Heart left ventricle (tissue), 13 donors: Measurements from ENCODE around the gene MTHFR.

ENCODE experiments used
- CTCF ChIP-seq, 12 donors: fragments of 200-600 bp; sonication (generic) in 4 of 12; IDR thresholded peaks; one replicate each; pipeline versions ENCODE4 v1.5.0 to v1.8.0; 2018 to 2022; ENCODE audit warnings: antibody characterized with exemption in 12 of 12, mild to moderate bottlenecking in 5 of 12
- POLR2A ChIP-seq, 2 donors: fragments of 450-650 bp; IDR thresholded peaks; one replicate each; pipeline ENCODE4 v1.6.1; 2017; ENCODE audit warnings: antibody characterized with exemption in 2 of 2, mild to moderate bottlenecking in 2 of 2, moderate library complexity in 2 of 2
- donor health status: ischemic (EF 13 %, LVEDD 7.1; RV severe dilation, severe dysfunction).
- donor health status: DM: no; HTN: yes; CAD: no.
- donor health status: DM: no; HTN: no; CAD: no.
- donor health status: ischemic (EF 25% LVEDD 6.9; RV normal size, moderate dysfunction).
- donor health status: ischemic (EF 25% LVEDD 5.7; RV mildly dilated, moderate dysfunction).
- donor health status: ischemic (EF 35%, LVEDD 5.7; RV mildly dilated, moderate dysfunction).
- donor health status: nonischemic (EF 11% LVEDD 7.7; RV severe dilation, severe dysfunction).
- donor health status: DM: yes; HTN: yes; CAD: no.
- donor health status: PGD.
- donor health status: ischemic (EF 29% LVEDD 5.4; RV normal size, mild dysfunction).
- donor health status: nonischemic (EF 23%, LVEDD 6.1; RV moderate dilation, normal function).

- no peak for TF ChIP-seq CTCF (IDR thresholded peaks at IDR 0.05)
- no peak for TF ChIP-seq POLR2A (IDR thresholded peaks at IDR 0.05)
Measured at GRCh38 chr1:11784256-11784992, 21.3 kb downstream of the MTHFR start.
